Tibial artery (tissue), 4 donors: Measurements from ENCODE around the gene LRRC74A.

Experiments used
- DNase-seq, 2 donors: peaks; one replicate each; pipeline ENCODE4 v3.0.0-alpha.2; 2019
- H3K27ac ChIP-seq, 2 donors: fragments of 200-600 bp; sonication (generic) in 1 of 2; 1 replicate in 1 of 2; 2 replicates in 1 of 2; pipeline ENCODE4 v1.5.1; 2018 to 2019; ENCODE audit warnings: mild to moderate bottlenecking in 1 of 2
- H3K27me3 ChIP-seq, 2 donors: fragments of 200-600 bp; sonication (generic) in 1 of 2; one replicate each; pipeline versions ENCODE4 v1.5.1 to v1.6.0; 2016 to 2019
- H3K36me3 ChIP-seq, 3 donors: fragments of 200-600 bp; sonication (generic) in 2 of 3; one replicate each; pipeline ENCODE4 v1.5.1; 2016 to 2019; ENCODE audit warnings: mild to moderate bottlenecking in 2 of 3
- H3K4me1 ChIP-seq, 4 donors: fragments of 200-600 bp; sonication (generic) in 2 of 4; 1 replicate in 3 of 4; 2 replicates in 1 of 4; pipeline ENCODE4 v1.5.1; 2016 to 2019
- H3K4me3 ChIP-seq, 2 donors: fragments of 200-600 bp; sonication (generic) in 1 of 2; 1 replicate in 1 of 2; 2 replicates in 1 of 2; pipeline ENCODE4 v1.5.1; 2018 to 2019; ENCODE audit warnings: mild to moderate bottlenecking in 2 of 2
- H3K9me3 ChIP-seq, 3 donors: fragments of 200-600 bp; sonication (generic) in 1 of 3; one replicate each; pipeline ENCODE4 v1.5.1; 2016 to 2019
- intact Hi-C: fragments of 100-400 bp; cut with DNase I; formaldehyde crosslinking; loops from one replicate; pipeline ENCODE4 v1.15.0; 2023; ENCODE audit warnings: low total_unique reads
- TF ChIP-seq, protein P1 (sequence below), 2 experiments: fragments of 200-600 bp in 1 of 2; fragments of 450-650 bp in 1 of 2; IDR thresholded peaks; one replicate each; pipeline ENCODE4 v1.5.1; 2017 to 2019; ENCODE audit warnings: antibody characterized with exemption in 2 of 2, mild to moderate bottlenecking in 1 of 2, moderate library complexity in 1 of 2

LRRC74A gene

DNA sequence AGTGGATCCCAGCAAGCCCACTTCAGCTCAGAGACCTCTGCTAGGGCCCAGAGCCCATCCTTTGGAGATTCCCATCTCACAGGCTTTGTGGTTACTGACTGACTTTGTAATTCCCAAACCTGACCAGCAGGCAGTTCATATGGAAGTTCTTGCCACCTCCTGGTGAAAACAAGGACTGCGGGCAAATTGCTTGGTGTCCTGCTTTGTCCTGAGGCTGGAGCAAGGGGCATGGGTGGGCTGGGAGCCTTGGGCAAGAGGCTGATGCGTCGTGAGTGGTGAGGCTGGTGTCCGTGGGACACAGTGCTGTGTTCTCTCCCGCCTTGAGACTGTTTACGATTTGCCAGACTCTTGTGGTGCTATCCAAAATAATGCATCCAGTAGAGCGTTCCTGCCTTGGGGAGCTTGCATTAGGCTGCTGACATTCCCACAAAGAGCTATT is 91.0 kb downstream of the LRRC74A start:
- Histone ChIP-seq H3K27ac (peak overlapping the region; percentile 84 to 88), H3K9me3 (no peaks in the 10 kb centered on the region), H3K4me3 (no peak overlapping the region), H3K4me1 (peaks cover 13 to 72% (median 60%) of the 10 kb centered on the region in 4 donors), H3K36me3 (no peaks in the 10 kb centered on the region), H3K27me3 (no peaks in the 10 kb centered on the region)
- intact Hi-C loops = loop anchor here (5.0 kb wide), 2 partner anchors 110 to 135 kb away; partner anchors contain the start of gene IRF2BPL
- peak; percentile 54 to 75 for DNase-seq
- TF ChIP-seq, protein P1, sequence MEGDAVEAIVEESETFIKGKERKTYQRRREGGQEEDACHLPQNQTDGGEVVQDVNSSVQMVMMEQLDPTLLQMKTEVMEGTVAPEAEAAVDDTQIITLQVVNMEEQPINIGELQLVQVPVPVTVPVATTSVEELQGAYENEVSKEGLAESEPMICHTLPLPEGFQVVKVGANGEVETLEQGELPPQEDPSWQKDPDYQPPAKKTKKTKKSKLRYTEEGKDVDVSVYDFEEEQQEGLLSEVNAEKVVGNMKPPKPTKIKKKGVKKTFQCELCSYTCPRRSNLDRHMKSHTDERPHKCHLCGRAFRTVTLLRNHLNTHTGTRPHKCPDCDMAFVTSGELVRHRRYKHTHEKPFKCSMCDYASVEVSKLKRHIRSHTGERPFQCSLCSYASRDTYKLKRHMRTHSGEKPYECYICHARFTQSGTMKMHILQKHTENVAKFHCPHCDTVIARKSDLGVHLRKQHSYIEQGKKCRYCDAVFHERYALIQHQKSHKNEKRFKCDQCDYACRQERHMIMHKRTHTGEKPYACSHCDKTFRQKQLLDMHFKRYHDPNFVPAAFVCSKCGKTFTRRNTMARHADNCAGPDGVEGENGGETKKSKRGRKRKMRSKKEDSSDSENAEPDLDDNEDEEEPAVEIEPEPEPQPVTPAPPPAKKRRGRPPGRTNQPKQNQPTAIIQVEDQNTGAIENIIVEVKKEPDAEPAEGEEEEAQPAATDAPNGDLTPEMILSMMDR (IDR thresholded peaks at IDR 0.05) = peak; percentile 54 to 59

DNA sequence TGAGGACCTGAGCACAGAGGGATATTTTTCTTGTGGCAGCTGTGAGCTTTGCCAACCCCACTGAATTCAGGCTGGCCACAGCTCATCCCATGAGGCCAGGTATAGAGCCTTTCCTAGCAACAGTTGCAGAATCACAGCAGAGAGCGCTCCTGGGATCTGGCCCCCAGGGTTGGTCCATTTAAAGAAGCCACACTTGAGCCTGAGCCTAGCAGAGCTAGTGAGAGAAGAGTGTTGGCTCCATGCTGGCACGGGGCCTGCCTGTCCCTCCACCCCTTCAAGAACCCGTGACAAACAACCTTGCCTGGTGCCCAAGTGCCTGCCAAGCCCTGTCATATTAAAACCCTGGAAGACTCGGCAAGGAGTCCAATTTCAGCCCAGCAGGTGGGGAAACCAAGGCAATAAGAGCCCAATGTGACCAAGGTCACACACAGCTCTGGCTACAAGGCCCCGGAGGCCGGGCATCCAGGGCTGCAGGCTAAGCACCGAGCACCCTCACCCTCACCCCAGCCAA is 91.6 kb downstream of the LRRC74A start:
- peaks cover 13 to 72% (median 60%) of the 10 kb centered on the region in 4 donors for H3K4me1 ChIP-seq
- H3K27me3 ChIP-seq = no peaks in the 10 kb centered on the region
- TF ChIP-seq, protein P1 (IDR thresholded peaks at IDR 0.05) = no peak
- peak; percentile 69 to 90 for DNase-seq
- H3K36me3 ChIP-seq = no peaks in the 10 kb centered on the region
- peak overlapping the region in 1 of 2 donors; percentile 19 for H3K4me3 ChIP-seq
- no peaks in the 10 kb centered on the region for H3K9me3 ChIP-seq
- intact Hi-C loops = loop anchor here (5.0 kb wide), 2 partner anchors 110 to 135 kb away; partner anchors contain the start of gene IRF2BPL
- peak overlapping the region; percentile 84 to 88 for H3K27ac ChIP-seq

DNA sequence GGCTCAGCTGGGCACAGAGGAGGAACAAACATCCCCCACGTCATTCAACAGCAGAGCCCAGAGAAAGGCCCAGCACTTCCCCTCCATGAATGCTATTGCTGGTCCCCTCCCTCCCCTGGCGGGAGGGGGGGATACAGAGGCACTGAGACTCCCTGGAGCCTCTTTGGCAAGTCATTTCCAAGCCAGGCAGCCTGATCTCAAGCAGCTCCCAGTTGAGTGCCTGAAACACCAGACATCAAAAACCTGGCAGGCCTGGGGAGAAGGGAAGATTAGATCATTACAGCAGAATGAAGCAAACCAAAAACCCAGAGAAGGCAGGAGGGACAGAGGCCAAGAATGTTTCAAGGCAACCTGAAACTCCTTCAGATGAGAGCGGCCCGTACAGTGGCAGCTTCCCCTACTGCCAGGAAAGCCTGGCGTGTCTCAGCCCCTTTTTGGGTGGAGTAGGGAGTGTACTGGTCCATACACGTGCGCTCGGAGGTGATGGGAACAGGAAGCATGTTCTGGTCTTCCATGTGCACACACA is 92.1 kb downstream of the LRRC74A start:
- H3K4me3 ChIP-seq = peak overlapping the region in 1 of 2 donors; percentile 19
- intact Hi-C loops = loop anchor here (5.0 kb wide), 2 partner anchors 109 to 134 kb away; partner anchors contain the start of gene IRF2BPL
- peak; percentile 87 to 91 for DNase-seq

DNA sequence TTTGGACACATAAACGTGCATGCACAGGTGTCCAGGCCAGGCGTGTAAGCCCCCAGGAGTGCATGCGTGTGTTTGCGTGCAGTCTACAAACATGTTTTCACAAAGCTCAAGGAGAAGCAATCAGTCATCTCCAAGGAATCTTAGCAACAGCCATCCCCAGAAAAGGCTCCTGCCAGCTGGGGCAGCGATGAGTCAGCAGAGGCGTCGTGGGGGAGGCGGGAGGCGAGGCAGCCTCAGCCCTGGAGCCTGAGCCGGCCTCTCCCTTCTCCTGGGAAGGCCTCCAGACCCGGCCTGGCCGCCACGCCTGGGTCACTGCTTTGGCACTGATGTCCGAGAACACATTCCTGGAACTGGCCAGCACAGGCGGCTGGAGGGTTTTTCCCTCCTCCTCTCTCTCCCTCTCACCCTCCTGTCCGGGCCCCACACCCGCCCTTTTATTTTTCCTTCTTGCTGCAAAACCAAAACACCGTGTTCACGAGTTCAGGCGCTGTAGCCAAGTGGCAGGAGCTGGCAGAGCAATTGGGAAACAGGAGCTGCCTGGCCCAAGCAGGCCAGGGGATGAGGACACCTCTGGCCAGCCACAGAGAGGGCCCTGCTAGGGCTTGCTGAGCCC is 92.7 kb downstream of the LRRC74A start:
- Histone ChIP-seq H3K9me3 (no peaks in the 10 kb centered on the region), H3K27me3 (no peaks in the 10 kb centered on the region), H3K36me3 (no peaks in the 10 kb centered on the region), H3K4me3 (peak overlapping the region in 1 of 2 donors; percentile 19), H3K4me1 (peaks cover 10 to 62% (median 51%) of the 10 kb centered on the region in 4 donors), H3K27ac (peak overlapping the region; percentile 84 to 88)
- peak; percentile 96 to 100 for DNase-seq
- intact Hi-C loops = loop anchor here (1.0 to 5.0 kb wide), 3 partner anchors 37 to 133 kb away; partner anchors contain the start of gene IRF2BPL
- TF ChIP-seq, protein P1 (IDR thresholded peaks at IDR 0.05) = peak; percentile 26 to 27

More for the DNA sequence above, 92.1 kb downstream of the LRRC74A start:
- H3K27ac ChIP-seq = peak overlapping the region; percentile 84 to 88
- no peaks in the 10 kb centered on the region for H3K9me3 ChIP-seq
- peaks cover 13 to 68% (median 57%) of the 10 kb centered on the region in 4 donors for H3K4me1 ChIP-seq
- no peaks in the 10 kb centered on the region for H3K27me3 ChIP-seq
- TF ChIP-seq, protein P1 (IDR thresholded peaks at IDR 0.05) = no peak
- H3K36me3 ChIP-seq = no peaks in the 10 kb centered on the region
